Measurements from ENCODE around the gene CDH26. TPM values are rescaled to one million over a fixed set of nuclear protein-coding genes. Genes with fewer than 3 reads are reported as not detected.

The CDH26 gene
- total RNA-seq, 4 donors from 2014 or later = 0.27 to 0.41 (median 0.29) TPM; not detected in 1

DNA sequence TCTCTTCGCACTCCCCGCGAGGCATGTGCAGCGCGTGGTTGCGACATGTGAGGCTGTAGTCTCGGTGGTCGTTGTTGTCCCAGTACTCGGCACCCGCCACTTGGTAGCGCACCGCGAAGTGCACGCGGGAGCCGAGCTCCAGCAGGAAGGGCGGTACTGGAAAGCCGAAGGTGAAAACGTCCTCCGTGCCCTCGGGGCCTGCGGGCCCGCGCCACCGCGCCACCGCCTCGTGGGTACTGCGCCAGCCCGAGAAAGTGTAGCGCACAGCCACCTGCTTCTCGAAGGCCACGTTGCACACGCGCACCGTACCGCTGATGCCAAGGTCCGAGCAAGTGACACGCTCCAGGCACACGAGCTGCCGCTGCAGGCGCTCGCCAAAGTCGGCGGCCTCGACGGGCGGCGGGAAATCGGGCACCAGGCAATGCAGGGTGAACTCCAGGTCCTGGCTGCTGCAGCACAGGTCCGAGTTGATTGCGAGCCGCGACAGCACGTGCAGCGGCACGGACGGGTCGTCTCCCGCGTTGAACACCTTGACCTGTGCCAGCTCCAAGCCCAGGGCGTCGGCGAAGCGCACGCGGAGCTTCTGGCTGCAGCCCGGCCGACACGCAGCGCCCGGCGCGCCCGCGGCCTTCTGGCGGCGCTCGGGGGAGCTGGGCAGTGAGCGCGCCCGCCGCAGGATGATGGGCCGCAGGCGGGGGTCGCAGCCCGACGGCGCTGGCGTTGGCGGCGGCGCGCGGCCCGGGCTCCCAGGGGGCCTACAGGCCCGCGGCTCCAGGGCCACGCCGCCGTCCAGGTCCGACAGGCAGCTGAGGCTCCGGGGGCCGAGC, 19.0 kb upstream of the CDH26 start:
- Histone ChIP-seq H3K36me3 (peaks cover 0 to 19% of the 10 kb centered on the region in 2 donors), H3K27ac (peak overlapping the region; percentile 91 to 99 (median 93)), H3K4me1 (peaks cover 53 to 56% of the 10 kb centered on the region in 2 donors), H3K4me3 (peak overlapping the region; percentile 62 to 90 (median 74)), H3K27me3 (no peaks in the 10 kb centered on the region), H3K9me3 (no peaks in the 10 kb centered on the region)
- intact Hi-C loops (cut with DNase I; ENCODE audit: low total_unique reads) (no loop called here), in situ Hi-C loops (cut with MboI; ENCODE audit: low sequenced_read_pairs in 4 of 4) (no loop called here)
- TF ChIP-seq, protein P1, sequence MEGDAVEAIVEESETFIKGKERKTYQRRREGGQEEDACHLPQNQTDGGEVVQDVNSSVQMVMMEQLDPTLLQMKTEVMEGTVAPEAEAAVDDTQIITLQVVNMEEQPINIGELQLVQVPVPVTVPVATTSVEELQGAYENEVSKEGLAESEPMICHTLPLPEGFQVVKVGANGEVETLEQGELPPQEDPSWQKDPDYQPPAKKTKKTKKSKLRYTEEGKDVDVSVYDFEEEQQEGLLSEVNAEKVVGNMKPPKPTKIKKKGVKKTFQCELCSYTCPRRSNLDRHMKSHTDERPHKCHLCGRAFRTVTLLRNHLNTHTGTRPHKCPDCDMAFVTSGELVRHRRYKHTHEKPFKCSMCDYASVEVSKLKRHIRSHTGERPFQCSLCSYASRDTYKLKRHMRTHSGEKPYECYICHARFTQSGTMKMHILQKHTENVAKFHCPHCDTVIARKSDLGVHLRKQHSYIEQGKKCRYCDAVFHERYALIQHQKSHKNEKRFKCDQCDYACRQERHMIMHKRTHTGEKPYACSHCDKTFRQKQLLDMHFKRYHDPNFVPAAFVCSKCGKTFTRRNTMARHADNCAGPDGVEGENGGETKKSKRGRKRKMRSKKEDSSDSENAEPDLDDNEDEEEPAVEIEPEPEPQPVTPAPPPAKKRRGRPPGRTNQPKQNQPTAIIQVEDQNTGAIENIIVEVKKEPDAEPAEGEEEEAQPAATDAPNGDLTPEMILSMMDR (IDR thresholded peaks at IDR 0.05 in 4 of 5, conservative IDR thresholded peaks at IDR 0.05 in 1 of 5) = no peak
- no peak for TF ChIP-seq POLR2A (IDR thresholded peaks at IDR 0.05)
- peak; percentile 0 to 3 for ATAC-seq
- DNase-seq = peak in 1 of 2 donors; percentile 20

DNA sequence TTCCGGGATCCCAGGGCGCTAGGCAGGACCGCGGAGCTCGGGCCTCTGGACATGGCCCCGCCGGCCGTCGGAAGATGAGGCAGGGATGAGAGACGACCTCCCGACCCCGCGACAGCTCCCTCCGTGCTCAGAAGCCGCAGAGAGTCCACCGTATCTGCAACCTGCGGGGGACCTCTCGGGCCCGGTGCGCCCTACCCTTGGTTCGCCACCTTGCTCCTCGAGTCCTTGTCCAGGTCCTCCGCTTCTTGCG, 18.4 kb upstream of the CDH26 start:
- Histone ChIP-seq H3K9me3 (no peaks in the 10 kb centered on the region), H3K27me3 (no peaks in the 10 kb centered on the region), H3K36me3 (peaks cover 0 to 25% of the 10 kb centered on the region in 2 donors), H3K27ac (peak overlapping the region; percentile 91 to 99 (median 93)), H3K4me1 (peaks cover 53 to 59% of the 10 kb centered on the region in 2 donors), H3K4me3 (peak overlapping the region; percentile 62 to 90 (median 74))
- DNase-seq (no peak), ATAC-seq (peak; percentile 5 to 8)
- intact Hi-C loops (cut with DNase I; ENCODE audit: low total_unique reads) (loop anchor here (2.0 to 5.0 kb wide), 3 partner anchors 92 to 1048 kb away; no protein-coding TSS in a partner anchor), in situ Hi-C loops (cut with MboI; ENCODE audit: low sequenced_read_pairs in 4 of 4) (loop anchor here in 1 of 4 donors (10.0 kb wide), 1 partner anchor 115 kb away; no protein-coding TSS in a partner anchor)
- TF ChIP-seq, protein P1 (IDR thresholded peaks at IDR 0.05 in 4 of 5, conservative IDR thresholded peaks at IDR 0.05 in 1 of 5) = no peak
- TF ChIP-seq POLR2A (IDR thresholded peaks at IDR 0.05) = no peak

DNA sequence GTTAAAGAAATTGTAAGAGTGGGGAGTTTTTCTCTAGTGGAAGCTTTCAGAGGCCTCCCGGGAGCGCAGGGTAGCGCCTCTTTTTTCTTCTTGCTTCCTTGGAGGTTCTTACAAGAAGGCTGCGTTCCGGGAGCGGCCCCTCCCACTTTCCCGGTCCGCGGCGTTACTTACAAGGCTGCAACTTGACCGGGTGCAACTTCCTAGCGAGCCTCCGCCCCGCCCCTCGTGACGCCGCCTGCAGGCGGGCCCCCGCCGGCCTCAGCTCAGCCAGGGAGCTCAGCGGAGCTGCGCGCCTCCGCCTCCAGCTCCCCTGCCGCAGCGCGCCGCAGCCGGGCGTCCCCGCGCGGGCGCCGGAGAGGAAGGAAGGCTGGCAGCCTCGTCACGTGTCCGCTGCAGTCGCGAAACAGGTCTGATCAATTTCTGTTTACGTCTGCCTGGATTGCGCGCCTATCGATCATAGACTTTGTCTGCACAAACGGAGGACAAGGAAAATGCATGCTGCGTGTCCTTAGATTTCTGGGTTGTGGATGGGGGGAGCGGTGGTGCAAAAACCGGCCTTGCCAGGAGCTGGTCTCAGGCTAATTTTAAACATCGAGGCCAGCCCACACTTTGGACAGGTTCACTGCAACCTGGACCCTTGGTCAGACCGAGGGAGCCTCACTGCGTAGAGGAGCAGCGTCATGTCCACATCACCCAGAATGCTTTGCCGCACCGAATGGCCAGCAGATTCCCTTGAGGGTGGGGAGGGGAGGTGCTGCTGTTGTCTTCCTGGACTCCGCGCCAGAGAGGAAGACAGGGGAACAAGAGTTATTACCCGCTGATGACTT, 17.9 kb upstream of the CDH26 start, which contains the start of the genes FAM217B and PPP1R3D:
FAM217B (plus strand) TSS at position 261 of the 827 bp plus-strand sequence. CDS start 3,555 bp downstream, outside the sequence.
PPP1R3D (minus strand) TSS at position 177 of the 827 bp plus-strand sequence. CDS start 374 bp downstream, outside the sequence.
- in situ Hi-C loops (cut with MboI; ENCODE audit: low sequenced_read_pairs in 4 of 4) (loop anchor here in 1 of 4 donors (10.0 kb wide), 1 partner anchor 114 kb away; no protein-coding TSS in a partner anchor), intact Hi-C loops (cut with DNase I; ENCODE audit: low total_unique reads) (loop anchor here (2.0 to 5.0 kb wide), 3 partner anchors 92 to 1048 kb away; no protein-coding TSS in a partner anchor)
- Histone ChIP-seq H3K4me3 (peak within 1 kb of the TSS; percentile 62 to 90 (median 74)), H3K27ac (peak within 1 kb of the TSS; percentile 91 to 99 (median 93)), H3K4me1 (peaks cover 58 to 64% of the 10 kb centered on the region in 2 donors), H3K9me3 (no peaks in the 10 kb centered on the region), H3K36me3 (peaks cover 0 to 26% of the 10 kb centered on the region in 2 donors), H3K27me3 (no peaks in the 10 kb centered on the region)
- TF ChIP-seq POLR2A (IDR thresholded peaks at IDR 0.05) = peak; percentile 82 to 90
- TF ChIP-seq, protein P1 (IDR thresholded peaks at IDR 0.05 in 4 of 5, conservative IDR thresholded peaks at IDR 0.05 in 1 of 5) = peak in 1 of 5 experiments; percentile 6
- DNase-seq (peak; percentile 97 to 98), ATAC-seq (peak; percentile 74 to 77)

DNA sequence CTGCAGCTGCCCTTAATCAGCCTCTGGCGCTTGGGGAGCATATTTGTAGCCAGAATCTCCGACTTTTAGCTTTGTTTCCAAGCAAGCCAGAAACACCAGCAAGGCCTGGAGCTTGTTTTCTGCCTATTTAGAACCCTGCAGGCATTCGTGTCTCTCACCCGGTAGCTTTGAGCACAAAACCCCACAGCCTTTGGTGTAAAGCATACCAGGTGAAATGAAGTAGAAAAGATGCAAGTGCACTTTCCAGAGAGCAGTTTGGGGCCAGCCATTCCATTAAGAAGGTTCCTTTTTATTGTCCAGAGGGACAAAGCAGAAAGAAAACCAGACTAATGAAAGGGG, 17.3 kb upstream of the CDH26 start:
- Histone ChIP-seq H3K4me1 (peaks cover 62 to 70% of the 10 kb centered on the region in 2 donors), H3K9me3 (no peaks in the 10 kb centered on the region)

More for the DNA sequence above, 17.3 kb upstream of the CDH26 start:
- TF ChIP-seq, protein P1 (IDR thresholded peaks at IDR 0.05 in 4 of 5, conservative IDR thresholded peaks at IDR 0.05 in 1 of 5) = no peak
- no peak for TF ChIP-seq POLR2A (IDR thresholded peaks at IDR 0.05)
- Histone ChIP-seq H3K27ac (peak overlapping the region; percentile 91 to 99 (median 93)), H3K4me3 (peak overlapping the region; percentile 62 to 90 (median 74)), H3K36me3 (peaks cover 0 to 26% of the 10 kb centered on the region in 2 donors), H3K27me3 (no peaks in the 10 kb centered on the region)
- in situ Hi-C loops (cut with MboI; ENCODE audit: low sequenced_read_pairs in 4 of 4) (loop anchor here in 1 of 4 donors (10.0 kb wide), 1 partner anchor 114 kb away; no protein-coding TSS in a partner anchor), intact Hi-C loops (cut with DNase I; ENCODE audit: low total_unique reads) (loop anchor here (2.0 to 5.0 kb wide), 3 partner anchors 91 to 1049 kb away; no protein-coding TSS in a partner anchor)
- DNase-seq = no peak
- ATAC-seq = no peak
